Endodermal cell (in vitro differentiated cells): ENCODE data around the gene IRF7. TPM values are rescaled to one million over a fixed set of nuclear protein-coding genes. Genes with fewer than 3 reads are reported as not detected.

Source experiments
- DNase-seq: peaks from one replicate; pipeline ENCODE4 v3.0.0-alpha.2; 2017
- H3K27ac ChIP-seq: 2 replicates; pipeline ENCODE4 v1.5.1; 2013; ENCODE audit warnings: mild to moderate bottlenecking, low read depth, low read length, moderate library complexity
- H3K27me3 ChIP-seq: 2 replicates; pipeline ENCODE4 v1.6.1; 2013; ENCODE audit warnings: mild to moderate bottlenecking, low read length, moderate library complexity; ENCODE audit not compliant: insufficient read depth, control insufficient read depth, poor library complexity, severe bottlenecking
- H3K36me3 ChIP-seq: 2 replicates; pipeline ENCODE4 v1.7.0; 2013; ENCODE audit warnings: mild to moderate bottlenecking, low read length, moderate library complexity; ENCODE audit not compliant: control insufficient read depth, insufficient read depth
- H3K4me1 ChIP-seq: one replicate; pipeline ENCODE4 v1.7.0; 2013; ENCODE audit warnings: low read length; ENCODE audit not compliant: control insufficient read depth, insufficient read depth
- H3K4me3 ChIP-seq: 2 replicates; pipeline ENCODE4 v1.5.1; 2013; ENCODE audit warnings: mild to moderate bottlenecking, low read length, moderate library complexity
- H3K9ac ChIP-seq: 2 replicates; pipeline ENCODE4 v1.6.1; 2013; ENCODE audit warnings: mild to moderate bottlenecking, low read length, moderate library complexity; ENCODE audit not compliant: poor library complexity, severe bottlenecking; ENCODE audit errors: extremely low read depth
- H3K9me3 ChIP-seq: 2 replicates; pipeline ENCODE4 v1.6.1; 2013; ENCODE audit warnings: mild to moderate bottlenecking, low read length, moderate library complexity; ENCODE audit not compliant: control insufficient read depth
- H3K27ac Mint-ChIP-seq: 2 replicates; pipeline ENCODE4 v1.8.0; 2020; ENCODE audit warnings: mixed read lengths
- H3K27me3 Mint-ChIP-seq: 2 replicates; pipeline ENCODE4 v1.8.0; 2021; ENCODE audit warnings: mild to moderate bottlenecking, mixed read lengths; ENCODE audit not compliant: insufficient read depth
- H3K36me3 Mint-ChIP-seq: 2 replicates; pipeline ENCODE4 v1.8.0; 2020; ENCODE audit warnings: low read depth, mixed read lengths
- H3K4me1 Mint-ChIP-seq: 2 replicates; pipeline ENCODE4 v1.8.0; 2020; ENCODE audit warnings: mixed read lengths
- H3K4me3 Mint-ChIP-seq: 2 replicates; pipeline ENCODE4 v1.8.0; 2020; ENCODE audit warnings: mild to moderate bottlenecking, moderate library complexity, mixed read lengths
- H3K9me3 Mint-ChIP-seq: 2 replicates; pipeline ENCODE4 v1.8.0; 2020; ENCODE audit warnings: mild to moderate bottlenecking, mixed read lengths
- WGBS, 2 experiments: methylation state at CpG; one replicate each; pipeline versions ENCODE4 v1.1.5 to v1.1.7; 2013; ENCODE audit warnings: missing lambda C conversion rate in 2 of 2, mixed read lengths in 1 of 2; ENCODE audit not compliant: insufficient coverage in 1 of 2, insufficient read length in 1 of 2; 5-methylcytosine and 5-hydroxymethylcytosine counted together
- total RNA-seq, 2 donors: library from RNA; stranded (reverse); fragmentation: NEBNext Ultra II Directional in 1 of 2; extraction: Animal tissue kit (Norgen Biotek cat#: 25700) in 1 of 2; gene quantifications; 2 replicates in 1 of 2; 3 replicates in 1 of 2; pipeline ENCODE4 v1.2.1, GENCODE V29; 2021
- TF ChIP-seq, protein P1 (sequence below): fragments of 200-600 bp; sonication (generic); conservative IDR thresholded peaks from 2 replicates; pipeline ENCODE4 v1.5.0; 2021; ENCODE audit warnings: antibody characterized with exemption, mild to moderate bottlenecking

IRF7 gene
- total RNA-seq, 2 donors from 2014 or later: 9.3 to 16.8 TPM

DNA sequence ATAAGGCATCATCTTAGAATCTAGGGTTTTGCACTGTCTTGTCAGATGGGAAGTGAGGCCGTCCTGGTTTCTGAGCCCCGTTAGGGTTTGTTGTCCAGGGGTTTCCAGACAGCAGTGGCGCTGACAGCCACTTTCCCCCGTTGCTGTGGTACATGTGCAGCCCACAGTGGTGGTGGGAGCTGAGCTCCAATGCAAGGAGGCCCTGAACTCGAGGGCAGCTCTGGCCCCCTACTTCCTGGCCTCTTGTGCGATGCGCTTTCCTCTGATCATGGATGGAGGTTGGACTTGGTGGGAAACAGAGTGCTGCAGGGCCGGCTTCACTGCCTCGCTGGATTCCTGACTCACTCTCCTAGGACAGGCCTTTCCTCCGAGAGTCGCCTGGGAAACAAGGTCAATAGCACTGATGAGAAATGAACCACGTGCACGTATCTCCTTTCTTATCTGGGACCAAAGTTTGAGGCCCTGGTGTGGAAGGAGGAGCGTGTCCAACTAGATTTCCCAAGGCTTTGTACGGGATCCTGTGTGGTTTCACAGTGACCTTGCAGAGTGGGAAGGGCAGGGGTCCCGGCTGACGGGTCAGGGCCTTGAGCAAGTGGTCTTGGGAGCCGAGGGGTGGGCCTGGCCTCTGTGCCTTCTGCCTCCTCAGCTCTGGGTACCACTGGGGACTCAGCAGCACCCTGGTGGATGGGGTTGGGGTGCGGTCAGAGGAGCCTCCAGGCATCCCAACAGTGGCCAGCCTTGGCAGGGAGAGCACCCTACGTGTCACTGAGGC is 35.7 kb downstream of the IRF7 start:
- no peaks in the 10 kb centered on the region for H3K9me3 ChIP-seq
- H3K9me3 Mint-ChIP-seq: no peaks in the 10 kb centered on the region
- H3K27me3 ChIP-seq: peaks cover 5% of the 10 kb centered on the region
- peaks cover 22% of the 10 kb centered on the region for H3K36me3 Mint-ChIP-seq
- peaks cover 16% of the 10 kb centered on the region for H3K4me1 ChIP-seq
- peaks cover 2% of the 10 kb centered on the region for H3K27me3 Mint-ChIP-seq
- H3K27ac Mint-ChIP-seq: no peak overlapping the region
- no peak overlapping the region for H3K9ac ChIP-seq
- H3K4me3 ChIP-seq: no peak overlapping the region
- peaks cover 27% of the 10 kb centered on the region for H3K36me3 ChIP-seq
- peak; percentile 40 for DNase-seq
- no peak overlapping the region for H3K27ac ChIP-seq
- TF ChIP-seq, protein P1, sequence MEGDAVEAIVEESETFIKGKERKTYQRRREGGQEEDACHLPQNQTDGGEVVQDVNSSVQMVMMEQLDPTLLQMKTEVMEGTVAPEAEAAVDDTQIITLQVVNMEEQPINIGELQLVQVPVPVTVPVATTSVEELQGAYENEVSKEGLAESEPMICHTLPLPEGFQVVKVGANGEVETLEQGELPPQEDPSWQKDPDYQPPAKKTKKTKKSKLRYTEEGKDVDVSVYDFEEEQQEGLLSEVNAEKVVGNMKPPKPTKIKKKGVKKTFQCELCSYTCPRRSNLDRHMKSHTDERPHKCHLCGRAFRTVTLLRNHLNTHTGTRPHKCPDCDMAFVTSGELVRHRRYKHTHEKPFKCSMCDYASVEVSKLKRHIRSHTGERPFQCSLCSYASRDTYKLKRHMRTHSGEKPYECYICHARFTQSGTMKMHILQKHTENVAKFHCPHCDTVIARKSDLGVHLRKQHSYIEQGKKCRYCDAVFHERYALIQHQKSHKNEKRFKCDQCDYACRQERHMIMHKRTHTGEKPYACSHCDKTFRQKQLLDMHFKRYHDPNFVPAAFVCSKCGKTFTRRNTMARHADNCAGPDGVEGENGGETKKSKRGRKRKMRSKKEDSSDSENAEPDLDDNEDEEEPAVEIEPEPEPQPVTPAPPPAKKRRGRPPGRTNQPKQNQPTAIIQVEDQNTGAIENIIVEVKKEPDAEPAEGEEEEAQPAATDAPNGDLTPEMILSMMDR: no peak
- WGBS, 2 experiments: 92 to 94% methylated on average over 18 to 20 of the region's 20 CpGs
- H3K4me3 Mint-ChIP-seq: no peak overlapping the region
- H3K4me1 Mint-ChIP-seq: peaks cover 22% of the 10 kb centered on the region

DNA sequence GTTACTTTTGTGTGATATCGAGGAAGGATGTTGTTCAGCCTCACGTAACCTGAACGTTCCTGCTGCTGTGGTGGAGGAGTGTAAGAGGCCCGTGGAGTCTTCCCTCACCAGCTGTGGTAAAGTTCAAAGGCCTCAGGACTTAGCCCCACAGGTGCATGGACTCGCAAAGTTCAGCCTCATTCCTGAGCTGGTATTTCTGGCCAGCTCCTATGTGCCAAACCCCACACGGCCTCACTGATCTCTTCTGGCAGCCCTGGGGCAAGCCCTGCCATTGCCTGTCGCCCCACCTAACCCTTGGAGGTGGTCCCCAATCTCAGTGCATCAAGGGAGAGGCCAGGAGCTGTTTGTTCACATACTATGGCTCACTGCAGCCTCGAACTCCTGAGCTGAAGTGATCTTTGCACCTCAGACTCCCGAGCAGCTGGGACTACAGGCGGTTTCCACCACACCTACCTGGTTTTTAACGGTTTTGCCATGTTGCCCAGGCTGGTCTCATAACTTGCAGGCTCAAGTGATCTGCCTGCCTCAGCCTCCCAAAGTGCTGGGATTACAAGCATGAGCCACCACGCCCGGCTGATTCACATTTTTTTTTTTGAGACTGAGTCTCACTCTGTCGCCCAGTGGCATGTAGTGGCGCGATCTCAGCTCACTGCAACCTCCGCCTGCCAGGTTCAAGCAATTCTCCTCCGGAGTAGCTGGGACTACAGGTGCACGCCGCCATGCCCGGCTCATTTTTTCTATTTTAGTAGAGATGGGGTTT is 37.3 kb downstream of the IRF7 start:
- Histone ChIP-seq H3K36me3 (peaks cover 19% of the 10 kb centered on the region), H3K27ac (no peak overlapping the region), H3K27me3 (peaks cover 13% of the 10 kb centered on the region), H3K4me3 (peak overlapping the region; percentile 95), H3K9me3 (no peaks in the 10 kb centered on the region), H3K4me1 (peaks cover 26% of the 10 kb centered on the region), H3K9ac (no peak overlapping the region)
- DNase-seq: no peak
- 92 to 97% methylated on average over 16 to 21 of the region's 21 CpGs for WGBS, 2 experiments
- Mint-ChIP-seq H3K36me3 (peaks cover 15% of the 10 kb centered on the region), H3K4me3 (peak overlapping the region; percentile 79), H3K9me3 (no peaks in the 10 kb centered on the region), H3K27ac (peak overlapping the region; percentile 17), H3K27me3 (peaks cover 14% of the 10 kb centered on the region), H3K4me1 (peaks cover 34% of the 10 kb centered on the region)
- TF ChIP-seq, protein P1: no peak

DNA sequence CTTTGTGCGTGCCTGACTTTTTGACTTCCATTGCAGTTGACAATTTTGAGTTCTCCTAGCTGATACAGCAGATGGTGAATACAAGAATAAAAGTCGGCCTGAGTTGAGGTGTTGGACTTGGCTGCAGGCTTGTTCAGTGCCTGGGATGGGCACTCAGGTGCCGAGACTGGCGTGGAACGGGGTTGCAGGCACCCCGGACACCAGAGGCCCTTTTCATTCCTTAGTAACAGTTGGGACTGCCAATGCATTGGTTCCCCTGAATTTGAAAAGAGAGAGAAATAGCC is 38.2 kb downstream of the IRF7 start:
- Histone ChIP-seq H3K4me1 (peaks cover 26% of the 10 kb centered on the region), H3K27me3 (peaks cover 13% of the 10 kb centered on the region), H3K9me3 (no peaks in the 10 kb centered on the region), H3K9ac (peak overlapping the region; percentile 85), H3K27ac (no peak overlapping the region), H3K36me3 (peaks cover 14% of the 10 kb centered on the region), H3K4me3 (peak overlapping the region; percentile 95)
- TF ChIP-seq, protein P1: no peak
- peaks cover 34% of the 10 kb centered on the region for H3K4me1 Mint-ChIP-seq
- H3K27ac Mint-ChIP-seq: peak overlapping the region; percentile 89
- WGBS, 2 experiments: 84 to 89% methylated on average over 5 to 6 of the region's 6 CpGs
- H3K9me3 Mint-ChIP-seq: no peaks in the 10 kb centered on the region
- peak overlapping the region; percentile 79 for H3K4me3 Mint-ChIP-seq
- peaks cover 15% of the 10 kb centered on the region for H3K36me3 Mint-ChIP-seq
- H3K27me3 Mint-ChIP-seq: peaks cover 22% of the 10 kb centered on the region
- no peak for DNase-seq
